Measurements from ENCODE around the gene ARG2. TPM values are rescaled to one million over a fixed set of nuclear protein-coding genes. Genes with fewer than 3 reads are reported as not detected.

Gene ARG2
- 11.0 and 16.0 TPM in 2 replicates for total RNA-seq
- polyA plus RNA-seq: 12.9 and 16.1 TPM in 2 replicates

GRCh38 chr14:67619446-67620216 is at the start of gene ARG2:
Gene ARG2 (plus strand): TSS chr14:67619920. CDS start chr14:67619978, 58 bp downstream.
- peak within 1 kb of the TSS; percentile 32 for H3K27ac ChIP-seq
- H3K4me1 ChIP-seq (ENCODE audit: low read depth): peaks cover 12% of the 10 kb centered on the region
- peak; percentile 10 for TF ChIP-seq CTCF (IDR thresholded peaks at IDR 0.05; ENCODE audit: low read depth, low read length)
- H3K36me3 ChIP-seq: no peaks in the 10 kb centered on the region
- H3K27me3 ChIP-seq: no peaks in the 10 kb centered on the region
- no peaks in the 10 kb centered on the region for H3K9me3 ChIP-seq (ENCODE audit: low read depth)
- DNase-seq (ENCODE audit: low read depth in 1 of 2, low spot score in 1 of 2): peak; percentile 95 to 98
- H3K4me3 ChIP-seq: peak within 1 kb of the TSS; percentile 60

GRCh38 chr14:67570453-67570852 is 49.3 kb upstream of the ARG2 start:
- peaks cover under 1% of the 10 kb centered on the region for H3K36me3 ChIP-seq
- no peak for TF ChIP-seq CTCF (IDR thresholded peaks at IDR 0.05; ENCODE audit: low read depth, low read length)

GRCh38 chr14:67571275-67571990 is 48.3 kb upstream of the ARG2 start:
- H3K27ac ChIP-seq: no peak overlapping the region
- H3K4me3 ChIP-seq: no peak overlapping the region
- H3K9me3 ChIP-seq (ENCODE audit: low read depth): no peaks in the 10 kb centered on the region
- H3K36me3 ChIP-seq: peaks cover 7% of the 10 kb centered on the region
- no peaks in the 10 kb centered on the region for H3K27me3 ChIP-seq
- no peaks in the 10 kb centered on the region for H3K4me1 ChIP-seq (ENCODE audit: low read depth)
- TF ChIP-seq CTCF (IDR thresholded peaks at IDR 0.05; ENCODE audit: low read depth, low read length): peak; percentile 97
- DNase-seq (ENCODE audit: low read depth in 1 of 2, low spot score in 1 of 2): peak; percentile 66

More at GRCh38 chr14:67570453-67570852, 49.3 kb upstream of the ARG2 start:
- Histone ChIP-seq H3K27ac (no peak overlapping the region), H3K27me3 (no peaks in the 10 kb centered on the region), H3K4me3 (no peak overlapping the region), H3K9me3 (ENCODE audit: low read depth) (no peaks in the 10 kb centered on the region), H3K4me1 (ENCODE audit: low read depth) (no peaks in the 10 kb centered on the region)
- no peak for DNase-seq (ENCODE audit: low read depth in 1 of 2, low spot score in 1 of 2)

GRCh38 chr14:67571991-67572323 is 47.8 kb upstream of the ARG2 start:
- no peak for TF ChIP-seq CTCF (IDR thresholded peaks at IDR 0.05; ENCODE audit: low read depth, low read length)
- H3K9me3 ChIP-seq (ENCODE audit: low read depth): no peaks in the 10 kb centered on the region
- DNase-seq (ENCODE audit: low read depth in 1 of 2, low spot score in 1 of 2): no peak
- no peak overlapping the region for H3K27ac ChIP-seq
- H3K4me1 ChIP-seq (ENCODE audit: low read depth): no peaks in the 10 kb centered on the region
- H3K27me3 ChIP-seq: no peaks in the 10 kb centered on the region
- peaks cover 7% of the 10 kb centered on the region for H3K36me3 ChIP-seq
- no peak overlapping the region for H3K4me3 ChIP-seq

- DNase-seq (ENCODE audit: low read depth in 1 of 2, low spot score in 1 of 2): no peak
- Histone ChIP-seq H3K4me3 (no peak overlapping the region), H3K9me3 (ENCODE audit: low read depth) (no peaks in the 10 kb centered on the region), H3K36me3 (peaks cover 7% of the 10 kb centered on the region), H3K4me1 (ENCODE audit: low read depth) (no peaks in the 10 kb centered on the region), H3K27ac (no peak overlapping the region), H3K27me3 (no peaks in the 10 kb centered on the region)
- no peak for TF ChIP-seq CTCF (IDR thresholded peaks at IDR 0.05; ENCODE audit: low read depth, low read length)
These were observed 47.1 kb upstream of the ARG2 start for GRCh38 chr14:67572608-67573007.
